Ovary (tissue), 9 donors: ENCODE results near the gene DNLZ. TPM values are rescaled to one million over a fixed set of nuclear protein-coding genes. Genes with fewer than 3 reads are reported as not detected.

ENCODE experiments used
- DNase-seq, 5 donors: peaks; one replicate each; pipeline ENCODE4 v3.0.0-alpha.2; 2019 to 2020
- H3K27ac ChIP-seq, 2 donors: fragments of 200-600 bp; one replicate each; pipeline versions ENCODE4 v1.5.1 to v1.8.0; 2019 to 2022
- H3K27me3 ChIP-seq: fragments of 200-600 bp; one replicate; pipeline ENCODE4 v1.8.0; 2022
- H3K36me3 ChIP-seq: fragments of 200-600 bp; sonication (generic); one replicate; pipeline ENCODE4 v1.5.1; 2019
- H3K4me1 ChIP-seq: one replicate; pipeline ENCODE4 v1.8.1; 2013; ENCODE audit warnings: mild to moderate bottlenecking, moderate library complexity; ENCODE audit not compliant: insufficient read depth
- H3K4me3 ChIP-seq: fragments of 200-600 bp; sonication (generic); one replicate; pipeline ENCODE4 v1.5.1; 2017
- H3K9me3 ChIP-seq, 2 donors: fragments of 200-600 bp in 1 of 2; sonication (generic) in 1 of 2; one replicate each; pipeline versions ENCODE4 v1.5.1 to v1.8.1; 2013 to 2019; ENCODE audit warnings: mild to moderate bottlenecking in 1 of 2, moderate library complexity in 1 of 2
- EP300 ChIP-seq: sonication (generic); formaldehyde crosslinking; IDR thresholded peaks from one replicate; pipeline ENCODE4 v1.6.1; 2017; ENCODE audit warnings: antibody characterized with exemption
- POLR2A ChIP-seq: fragments of 450-650 bp; IDR thresholded peaks from one replicate; pipeline ENCODE4 v1.6.1; 2017; ENCODE audit warnings: antibody characterized with exemption, mild to moderate bottlenecking, moderate library complexity
- WGBS, 3 donors: extraction: QIAGEN DNeasy Blood & Tissue Kit in 1 of 3; methylation state at CpG; one replicate each; pipeline versions ENCODE4 v1.1.5 to v1.1.7; 2013 to 2017; 5-methylcytosine and 5-hydroxymethylcytosine counted together
- intact Hi-C, 4 donors: fragments of 100-400 bp; cut with DNase I; formaldehyde crosslinking; loops; one replicate each; pipeline versions ENCODE4 v1.11.0 to v1.15.1; 2022 to 2023
- polyA plus RNA-seq, 2 donors: library from polyadenylated mRNA; stranded (reverse); fragments of 200-250 nt in 1 of 2; fragments of 350-450 nt in 1 of 2; fragmentation: Illumina TruSeq in 1 of 2; extraction: RNeasy Lipid Tissue Mini Kit (QIAGEN cat#74804) in 1 of 2; gene quantifications; one replicate each; pipeline ENCODE4 v1.2.3, GENCODE V29; 2013 to 2014
- total RNA-seq, 7 donors: library from RNA; depleted of rRNA in 2 of 7; stranded (reverse); fragments of >200 nt in 2 of 7; fragmentation: NEBNext Ultra II Directional in 3 of 7; extraction: Animal tissue kit (Norgen Biotek cat#: 25700) in 3 of 7; gene quantifications; one replicate each; pipeline versions ENCODE4 v1.1.0 to v1.2.4, GENCODE V29; 2016 to 2023
- TF ChIP-seq, protein P1 (sequence below), 3 donors: fragments of 450-650 bp in 2 of 3; fragments of 200-600 bp in 1 of 3; IDR thresholded peaks; one replicate each; pipeline versions ENCODE4 v1.5.1 to v1.8.0; 2016 to 2022; ENCODE audit warnings: antibody characterized with exemption in 3 of 3, mild to moderate bottlenecking in 1 of 3
- donor health status: DM: no; HTN: no; CAD: no; lungs with moderate emphysema.
- donor health status: DM: no; HTN: no; CAD: no.
- donor health status: Bipolar disorder and iron deficiency.
- donor health status: DM: yes; HTN: yes; CAD: no.
- donor health status: DM: no; HTN: no; CAD: no.
- donor health status: DM: yes; HTN: yes; CAD: no.

The DNLZ gene
- total and polyA plus RNA-seq, 9 donors: 1.8 to 33.3 (median 21.2) TPM

DNA sequence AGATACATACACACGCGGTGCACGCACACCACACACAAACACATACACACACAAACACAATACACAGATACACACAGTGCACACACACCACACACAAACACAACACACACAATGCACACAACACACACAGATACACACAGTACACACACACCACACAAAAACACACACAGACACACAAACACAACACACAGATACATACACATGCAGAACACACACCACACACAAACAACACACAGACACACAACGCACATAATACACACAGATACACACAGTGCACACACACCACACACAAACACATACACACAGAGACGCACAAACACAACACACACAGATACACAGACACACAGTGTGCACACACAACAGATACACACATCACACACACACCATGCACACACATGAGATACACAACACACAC lies 53.7 kb downstream of the DNLZ start:
- Histone ChIP-seq H3K4me3 (no peak overlapping the region), H3K27me3 (no peaks in the 10 kb centered on the region), H3K9me3 (no peaks in the 10 kb centered on the region), H3K27ac (no peak overlapping the region), H3K4me1 (no peaks in the 10 kb centered on the region), H3K36me3 (no peaks in the 10 kb centered on the region)
- TF ChIP-seq POLR2A (no peak), EP300 (no peak)
- TF ChIP-seq, protein P1, sequence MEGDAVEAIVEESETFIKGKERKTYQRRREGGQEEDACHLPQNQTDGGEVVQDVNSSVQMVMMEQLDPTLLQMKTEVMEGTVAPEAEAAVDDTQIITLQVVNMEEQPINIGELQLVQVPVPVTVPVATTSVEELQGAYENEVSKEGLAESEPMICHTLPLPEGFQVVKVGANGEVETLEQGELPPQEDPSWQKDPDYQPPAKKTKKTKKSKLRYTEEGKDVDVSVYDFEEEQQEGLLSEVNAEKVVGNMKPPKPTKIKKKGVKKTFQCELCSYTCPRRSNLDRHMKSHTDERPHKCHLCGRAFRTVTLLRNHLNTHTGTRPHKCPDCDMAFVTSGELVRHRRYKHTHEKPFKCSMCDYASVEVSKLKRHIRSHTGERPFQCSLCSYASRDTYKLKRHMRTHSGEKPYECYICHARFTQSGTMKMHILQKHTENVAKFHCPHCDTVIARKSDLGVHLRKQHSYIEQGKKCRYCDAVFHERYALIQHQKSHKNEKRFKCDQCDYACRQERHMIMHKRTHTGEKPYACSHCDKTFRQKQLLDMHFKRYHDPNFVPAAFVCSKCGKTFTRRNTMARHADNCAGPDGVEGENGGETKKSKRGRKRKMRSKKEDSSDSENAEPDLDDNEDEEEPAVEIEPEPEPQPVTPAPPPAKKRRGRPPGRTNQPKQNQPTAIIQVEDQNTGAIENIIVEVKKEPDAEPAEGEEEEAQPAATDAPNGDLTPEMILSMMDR (IDR thresholded peaks at IDR 0.05): no peak
- intact Hi-C loops: loop anchor here in 3 of 4 donors (2.0 to 5.0 kb wide), 3 partner anchors 57 to 92 kb away; partner anchors contain the start of gene SNAPC4 (in 2 of the 3)
- no peak for DNase-seq
- whole genome bisulfite sequencing, 3 donors: 88 to 91% (median 90%) methylated on average over 5 of the region's 5 CpGs

Other genes starting within 250 kb of the DNLZ start
- gene TMEM250, start 244.9 kb downstream of the DNLZ start, total RNA-seq: 10 to 100 TPM; 13.8 to 35.2 (median 26.2) TPM
- gene TMEM250, start 244.9 kb downstream of the DNLZ start, polyA plus RNA-seq: 10 to 100 TPM in 1 of 2 donors, 1 to 10 TPM in 1; 3.7 to 19.3 TPM
- not detected for gene LHX3, start 158.6 kb downstream of the DNLZ start, total RNA-seq
- gene LHX3, start 158.6 kb downstream of the DNLZ start, polyA plus RNA-seq: not detected
- gene QSOX2, start 117.9 kb downstream of the DNLZ start, total RNA-seq: 10 to 100 TPM in 3 of 7 donors, 1 to 10 TPM in 4; 7.5 to 14.3 (median 10.0) TPM
- gene QSOX2, start 117.9 kb downstream of the DNLZ start, polyA plus RNA-seq: 1 to 10 TPM; 5.6 to 5.8 TPM
- 10 to 100 TPM in 1 of 7 donors, 1 to 10 TPM in 2, under 1 TPM in 3, not detected in 1; 0.03 to 15.7 (median 1.2) TPM for gene CCDC187, start 59.6 kb downstream of the DNLZ start, total RNA-seq
- under 1 TPM; 0.02 to 0.05 TPM for gene CCDC187, start 59.6 kb downstream of the DNLZ start, polyA plus RNA-seq
- 10 to 100 TPM; 14.1 to 65.4 (median 36.4) TPM for gene GPSM1, start 36.2 kb downstream of the DNLZ start, total RNA-seq
- 10 to 100 TPM in 1 of 2 donors, under 1 TPM in 1; 0.57 to 26.6 TPM for gene GPSM1, start 36.2 kb downstream of the DNLZ start, polyA plus RNA-seq
- gene CARD9, start 9.9 kb upstream of the DNLZ start, total RNA-seq: 1 to 10 TPM in 4 of 7 donors, under 1 TPM in 3; 0.48 to 3.5 (median 1.3) TPM
- under 1 TPM in 1 of 2 donors, not detected in 1; 0.61 TPM for gene CARD9, start 9.9 kb upstream of the DNLZ start, polyA plus RNA-seq
- gene SNAPC4, start 36.4 kb upstream of the DNLZ start, total RNA-seq: 1 to 10 TPM; 5.4 to 9.6 (median 8.9) TPM
- gene SNAPC4, start 36.4 kb upstream of the DNLZ start, polyA plus RNA-seq: 1 to 10 TPM; 3.7 to 7.3 TPM
- gene ENTR1, start 46.9 kb upstream of the DNLZ start, total RNA-seq: 10 to 100 TPM; 21.3 to 52.5 (median 28.9) TPM
- 10 to 100 TPM; 19.3 to 24.5 TPM for gene ENTR1, start 46.9 kb upstream of the DNLZ start, polyA plus RNA-seq
- gene PMPCA, start 46.9 kb upstream of the DNLZ start, total RNA-seq: 10 to 100 TPM; 18.7 to 46.0 (median 40.1) TPM
- gene PMPCA, start 46.9 kb upstream of the DNLZ start, polyA plus RNA-seq: 10 to 100 TPM; 39.6 to 82.4 TPM
- 10 to 100 TPM; 11.0 to 18.5 (median 15.4) TPM for gene INPP5E, start 76.1 kb upstream of the DNLZ start, total RNA-seq
- gene INPP5E, start 76.1 kb upstream of the DNLZ start, polyA plus RNA-seq: 1 to 10 TPM; 3.4 to 9.7 TPM
- 10 to 100 TPM; 30.0 to 61.4 (median 50.2) TPM for gene SEC16A, start 119.3 kb upstream of the DNLZ start, total RNA-seq
- gene SEC16A, start 119.3 kb upstream of the DNLZ start, polyA plus RNA-seq: 10 to 100 TPM; 27.6 to 37.2 TPM
- gene NOTCH1, start 182.3 kb upstream of the DNLZ start, total RNA-seq: 10 to 100 TPM in 6 of 7 donors, 1 to 10 TPM in 1; 7.3 to 30.9 (median 17.4) TPM
- gene NOTCH1, start 182.3 kb upstream of the DNLZ start, polyA plus RNA-seq: 1 to 10 TPM; 2.5 to 7.8 TPM